Tibial nerve (tissue), 4 donors: Measurements from ENCODE around the gene ACBD3.

ENCODE experiments used
- EP300 ChIP-seq, 2 donors: sonication (generic); formaldehyde crosslinking; IDR thresholded peaks; one replicate each; pipeline ENCODE4 v1.6.1; 2017; ENCODE audit warnings: antibody characterized with exemption in 2 of 2, mild to moderate bottlenecking in 1 of 2
- POLR2A ChIP-seq, 2 donors: fragments of 450-650 bp; IDR thresholded peaks; one replicate each; pipeline ENCODE4 v1.6.1; 2017; ENCODE audit warnings: antibody characterized with exemption in 2 of 2, mild to moderate bottlenecking in 2 of 2, moderate library complexity in 2 of 2
- TF ChIP-seq, protein P1 (sequence below), 5 experiments: fragments of 200-600 bp in 3 of 5; fragments of 450-650 bp in 2 of 5; sonication (generic) in 3 of 5; IDR thresholded peaks; one replicate each; pipeline ENCODE4 v1.5.1; 2016 to 2019; ENCODE audit warnings: antibody characterized with exemption in 5 of 5, mild to moderate bottlenecking in 3 of 5, moderate library complexity in 2 of 5

- no peak for TF ChIP-seq POLR2A (IDR thresholded peaks at IDR 0.05)
- TF ChIP-seq, protein P1, sequence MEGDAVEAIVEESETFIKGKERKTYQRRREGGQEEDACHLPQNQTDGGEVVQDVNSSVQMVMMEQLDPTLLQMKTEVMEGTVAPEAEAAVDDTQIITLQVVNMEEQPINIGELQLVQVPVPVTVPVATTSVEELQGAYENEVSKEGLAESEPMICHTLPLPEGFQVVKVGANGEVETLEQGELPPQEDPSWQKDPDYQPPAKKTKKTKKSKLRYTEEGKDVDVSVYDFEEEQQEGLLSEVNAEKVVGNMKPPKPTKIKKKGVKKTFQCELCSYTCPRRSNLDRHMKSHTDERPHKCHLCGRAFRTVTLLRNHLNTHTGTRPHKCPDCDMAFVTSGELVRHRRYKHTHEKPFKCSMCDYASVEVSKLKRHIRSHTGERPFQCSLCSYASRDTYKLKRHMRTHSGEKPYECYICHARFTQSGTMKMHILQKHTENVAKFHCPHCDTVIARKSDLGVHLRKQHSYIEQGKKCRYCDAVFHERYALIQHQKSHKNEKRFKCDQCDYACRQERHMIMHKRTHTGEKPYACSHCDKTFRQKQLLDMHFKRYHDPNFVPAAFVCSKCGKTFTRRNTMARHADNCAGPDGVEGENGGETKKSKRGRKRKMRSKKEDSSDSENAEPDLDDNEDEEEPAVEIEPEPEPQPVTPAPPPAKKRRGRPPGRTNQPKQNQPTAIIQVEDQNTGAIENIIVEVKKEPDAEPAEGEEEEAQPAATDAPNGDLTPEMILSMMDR (IDR thresholded peaks at IDR 0.05) = no peak
- no peak for TF ChIP-seq EP300 (IDR thresholded peaks at IDR 0.05)
Measured at GRCh38 chr1:226129230-226129629, 57.3 kb downstream of the ACBD3 start.
